ENCODE measurements around the gene MAGEA2. TPM values are rescaled to one million over a fixed set of nuclear protein-coding genes. Genes with fewer than 3 reads are reported as not detected.
"Not testable (repeated sequence)": the region's sequence is repeated elsewhere in the genome, so short reads cannot be mapped to it uniquely, and the experiment has no call there.

Gene MAGEA2
- total and polyA plus RNA-seq, 7 experiments from 2014 or later = not detected

- H3K27ac Mint-ChIP-seq, H3K36me3 Mint-ChIP-seq, CTCF ChIA-PET: not testable (repeated sequence)
Observed at GRCh38 chrX:152759544-152759943, 5.9 kb upstream of the MAGEA2 start.

GRCh38 chrX:152758918-152759317 is 5.3 kb upstream of the MAGEA2 start, which contains the start of gene CSAG3:
CSAG3 (plus strand) TSS chrX:152759218.
- H3K27me3 ChIP-seq (ENCODE audit: control insufficient read depth in 2 of 2, insufficient read depth in 2 of 2, low read length in 2 of 2); H3K4me1 ChIP-seq (ENCODE audit: control insufficient read depth in 2 of 2, insufficient read depth in 2 of 2, low read length in 2 of 2); intact Hi-C loops (cut with micrococcal nuclease); H3K9me3 ChIP-seq (ENCODE audit: control insufficient read depth in 2 of 3, low read length in 3 of 3); ATAC-seq; H3K27ac ChIP-seq (ENCODE audit: low read depth, low read length); H3K36me3 Mint-ChIP-seq; H3K4me1 Mint-ChIP-seq; H3K27ac Mint-ChIP-seq; CTCF ChIA-PET; H3K27me3 Mint-ChIP-seq; DNase-seq; H3K36me3 ChIP-seq (ENCODE audit: control insufficient read depth in 2 of 3, insufficient read depth in 3 of 3, low read length in 3 of 3); H3K4me3 ChIP-seq (ENCODE audit: low read length); POLR2A ChIA-PET; H3K9me3 Mint-ChIP-seq; H3K4me3 Mint-ChIP-seq: not testable (repeated sequence)

More at GRCh38 chrX:152759544-152759943, 5.9 kb upstream of the MAGEA2 start:
- H3K9me3 Mint-ChIP-seq; H3K4me3 ChIP-seq (ENCODE audit: low read length); H3K4me3 Mint-ChIP-seq; POLR2A ChIA-PET; H3K27me3 Mint-ChIP-seq; intact Hi-C loops (cut with micrococcal nuclease); H3K9me3 ChIP-seq (ENCODE audit: control insufficient read depth in 2 of 3, low read length in 3 of 3); ATAC-seq; H3K4me1 Mint-ChIP-seq; H3K4me1 ChIP-seq (ENCODE audit: control insufficient read depth in 2 of 2, insufficient read depth in 2 of 2, low read length in 2 of 2); DNase-seq; H3K27ac ChIP-seq (ENCODE audit: low read depth, low read length); H3K27me3 ChIP-seq (ENCODE audit: control insufficient read depth in 2 of 2, insufficient read depth in 2 of 2, low read length in 2 of 2); H3K36me3 ChIP-seq (ENCODE audit: control insufficient read depth in 2 of 3, insufficient read depth in 3 of 3, low read length in 3 of 3): not testable (repeated sequence)

- H3K36me3 ChIP-seq (ENCODE audit: control insufficient read depth in 2 of 3, insufficient read depth in 3 of 3, low read length in 3 of 3); H3K9me3 Mint-ChIP-seq; intact Hi-C loops (cut with micrococcal nuclease); H3K4me1 Mint-ChIP-seq; H3K4me3 Mint-ChIP-seq; H3K9me3 ChIP-seq (ENCODE audit: control insufficient read depth in 2 of 3, low read length in 3 of 3); H3K27ac Mint-ChIP-seq; H3K27ac ChIP-seq (ENCODE audit: low read depth, low read length); CTCF ChIA-PET; H3K27me3 ChIP-seq (ENCODE audit: control insufficient read depth in 2 of 2, insufficient read depth in 2 of 2, low read length in 2 of 2); H3K36me3 Mint-ChIP-seq; H3K4me3 ChIP-seq (ENCODE audit: low read length); POLR2A ChIA-PET; ATAC-seq; H3K4me1 ChIP-seq (ENCODE audit: control insufficient read depth in 2 of 2, insufficient read depth in 2 of 2, low read length in 2 of 2); H3K27me3 Mint-ChIP-seq; DNase-seq: not testable (repeated sequence)
Observed at GRCh38 chrX:152754871-152755270, 1.2 kb upstream of the MAGEA2 start.

GRCh38 chrX:152738560-152738959 is 15.1 kb downstream of the MAGEA2 start:
- DNase-seq (no peak), ATAC-seq (no peak)
- Mint-ChIP-seq H3K4me3 (no peak overlapping the region), H3K27ac (no peak overlapping the region), H3K36me3 (no peaks in the 10 kb centered on the region), H3K27me3 (peaks cover 0 to 8% (median 0%) of the 10 kb centered on the region in 5 donors), H3K9me3 (peaks cover 0 to 2% (median 0%) of the 10 kb centered on the region in 11 donors), H3K4me1 (no peaks in the 10 kb centered on the region)
- no peak overlapping the region for H3K4me3 ChIP-seq (ENCODE audit: low read length)
- intact Hi-C loops (cut with micrococcal nuclease) = no loop called here
- H3K27ac ChIP-seq (ENCODE audit: low read depth, low read length) = no peak overlapping the region
- no peaks in the 10 kb centered on the region for H3K9me3 ChIP-seq (ENCODE audit: control insufficient read depth in 2 of 3, low read length in 3 of 3)
- H3K27me3 ChIP-seq (ENCODE audit: control insufficient read depth in 2 of 2, insufficient read depth in 2 of 2, low read length in 2 of 2) = no peaks in the 10 kb centered on the region
- CTCF ChIA-PET = no interaction called here
- H3K36me3 ChIP-seq (ENCODE audit: control insufficient read depth in 2 of 3, insufficient read depth in 3 of 3, low read length in 3 of 3) = no peaks in the 10 kb centered on the region
- no peaks in the 10 kb centered on the region for H3K4me1 ChIP-seq (ENCODE audit: control insufficient read depth in 2 of 2, insufficient read depth in 2 of 2, low read length in 2 of 2)
- POLR2A ChIA-PET = no interaction called here

- H3K36me3 Mint-ChIP-seq; H3K36me3 ChIP-seq (ENCODE audit: control insufficient read depth in 2 of 3, insufficient read depth in 3 of 3, low read length in 3 of 3); H3K9me3 ChIP-seq (ENCODE audit: control insufficient read depth in 2 of 3, low read length in 3 of 3); H3K4me3 Mint-ChIP-seq; H3K27me3 ChIP-seq (ENCODE audit: control insufficient read depth in 2 of 2, insufficient read depth in 2 of 2, low read length in 2 of 2); H3K4me1 ChIP-seq (ENCODE audit: control insufficient read depth in 2 of 2, insufficient read depth in 2 of 2, low read length in 2 of 2); DNase-seq; H3K4me1 Mint-ChIP-seq; H3K27ac Mint-ChIP-seq; CTCF ChIA-PET; H3K27me3 Mint-ChIP-seq; ATAC-seq; POLR2A ChIA-PET; intact Hi-C loops (cut with micrococcal nuclease); H3K4me3 ChIP-seq (ENCODE audit: low read length); H3K27ac ChIP-seq (ENCODE audit: low read depth, low read length); H3K9me3 Mint-ChIP-seq: not testable (repeated sequence)
Observed at GRCh38 chrX:152736528-152736927, 17.1 kb downstream of the MAGEA2 start.

GRCh38 chrX:152735860-152736511 is 17.7 kb downstream of the MAGEA2 start:
- no peak overlapping the region for H3K27ac Mint-ChIP-seq
- peaks cover 0 to 2% (median 0%) of the 10 kb centered on the region in 11 donors for H3K9me3 Mint-ChIP-seq
- no peak overlapping the region for H3K4me3 ChIP-seq (ENCODE audit: low read length)
- ATAC-seq = no peak
- intact Hi-C loops (cut with micrococcal nuclease) = no loop called here
- DNase-seq = no peak
- H3K27me3 Mint-ChIP-seq = peaks cover 0 to 8% (median 0%) of the 10 kb centered on the region in 5 donors
- no peak overlapping the region for H3K27ac ChIP-seq (ENCODE audit: low read depth, low read length)
- peaks cover 0 to 2% (median 0%) of the 10 kb centered on the region in 7 donors for H3K4me1 Mint-ChIP-seq
- no peaks in the 10 kb centered on the region for H3K27me3 ChIP-seq (ENCODE audit: control insufficient read depth in 2 of 2, insufficient read depth in 2 of 2, low read length in 2 of 2)
- H3K4me3 Mint-ChIP-seq = no peak overlapping the region
- ChIA-PET CTCF (no interaction called here), POLR2A (no interaction called here)
- no peaks in the 10 kb centered on the region for H3K9me3 ChIP-seq (ENCODE audit: control insufficient read depth in 2 of 3, low read length in 3 of 3)
- no peaks in the 10 kb centered on the region for H3K36me3 ChIP-seq (ENCODE audit: control insufficient read depth in 2 of 3, insufficient read depth in 3 of 3, low read length in 3 of 3)
- no peaks in the 10 kb centered on the region for H3K4me1 ChIP-seq (ENCODE audit: control insufficient read depth in 2 of 2, insufficient read depth in 2 of 2, low read length in 2 of 2)
- H3K36me3 Mint-ChIP-seq = no peaks in the 10 kb centered on the region

GRCh38 chrX:152735101-152735500 is 18.5 kb downstream of the MAGEA2 start:
- POLR2A ChIA-PET = no interaction called here
- Histone ChIP-seq H3K4me3 (ENCODE audit: low read length) (no peak overlapping the region), H3K27ac (ENCODE audit: low read depth, low read length) (no peak overlapping the region), H3K9me3 (ENCODE audit: control insufficient read depth in 2 of 3, low read length in 3 of 3) (no peaks in the 10 kb centered on the region), H3K36me3 (ENCODE audit: control insufficient read depth in 2 of 3, insufficient read depth in 3 of 3, low read length in 3 of 3) (no peaks in the 10 kb centered on the region), H3K4me1 (ENCODE audit: control insufficient read depth in 2 of 2, insufficient read depth in 2 of 2, low read length in 2 of 2) (no peaks in the 10 kb centered on the region), H3K27me3 (ENCODE audit: control insufficient read depth in 2 of 2, insufficient read depth in 2 of 2, low read length in 2 of 2) (no peaks in the 10 kb centered on the region)
- Mint-ChIP-seq H3K4me3 (no peak overlapping the region), H3K27me3 (peaks cover 0 to 8% (median 0%) of the 10 kb centered on the region in 5 donors), H3K4me1 (peaks cover 0 to 2% (median 0%) of the 10 kb centered on the region in 7 donors), H3K27ac (no peak overlapping the region), H3K9me3 (no peaks in the 10 kb centered on the region), H3K36me3 (no peaks in the 10 kb centered on the region)
- CTCF ChIA-PET = no interaction called here
- DNase-seq (no peak), ATAC-seq (no peak)
- intact Hi-C loops (cut with micrococcal nuclease) = no loop called here

All from naive thymus-derived CD4-positive, alpha-beta T cell (primary cell).